KBM-7 (cell line): ENCODE measurements around the gene CXCL17.
"Not testable (repeated sequence)": the region's sequence is repeated elsewhere in the genome, so short reads cannot be mapped to it uniquely, and the experiment has no call there.

Experiments used
- DNase-seq: peaks from one replicate; pipeline ENCODE4 v3.0.0-alpha.2; 2015
- in situ Hi-C: fragments of 300-500 bp; cut with MboI; formaldehyde crosslinking; loops from 2 replicates; pipeline ENCODE4 v1.14.3; 2020; ENCODE audit warnings: low sequenced_read_pairs, low pct_unique_long_range_greater_than_20kb, mixed read lengths

The CXCL17 gene

GRCh38 chr19:42442833-42443232, at the start of gene CXCL17:
TSS of gene CXCL17 (minus strand) at chr19:42442946. CDS start at chr19:42442832, 114 bp downstream.
- in situ Hi-C loops, result no loop called here

GRCh38 chr19:42488783-42489521, 46.2 kb upstream of the CXCL17 start:
- DNase-seq, result no peak
- in situ Hi-C loops, result no loop called here

More at GRCh38 chr19:42442833-42443232, at the start of gene CXCL17:
- no peak for DNase-seq

- in situ Hi-C loops, result no loop called here
- no peak for DNase-seq
Measured at GRCh38 chr19:42487798-42488178, 45.0 kb upstream of the CXCL17 start.

- in situ Hi-C loops, result no loop called here
- no peak for DNase-seq
Measured at GRCh38 chr19:42487032-42487797, 44.5 kb upstream of the CXCL17 start.

GRCh38 chr19:42485036-42485435, 42.3 kb upstream of the CXCL17 start:
- in situ Hi-C loops, DNase-seq: not testable (repeated sequence)

GRCh38 chr19:42480335-42481095, 37.8 kb upstream of the CXCL17 start:
- no peak for DNase-seq
- in situ Hi-C loops, result no loop called here

- in situ Hi-C loops, result no loop called here
- DNase-seq, result no peak
Measured at GRCh38 chr19:42479736-42480135, 37.0 kb upstream of the CXCL17 start.

GRCh38 chr19:42478765-42479311, 36.1 kb upstream of the CXCL17 start:
- no peak for DNase-seq
- in situ Hi-C loops, result no loop called here

GRCh38 chr19:42477933-42478332, 35.2 kb upstream of the CXCL17 start:
- in situ Hi-C loops, result no loop called here
- no peak for DNase-seq

- no peak for DNase-seq
- in situ Hi-C loops, result no loop called here
Measured at GRCh38 chr19:42477117-42477516, 34.4 kb upstream of the CXCL17 start.

GRCh38 chr19:42475366-42475765, 32.6 kb upstream of the CXCL17 start:
- no peak for DNase-seq
- in situ Hi-C loops, result no loop called here

- no peak for DNase-seq
- in situ Hi-C loops, result no loop called here
Measured at GRCh38 chr19:42474743-42475142, 32.0 kb upstream of the CXCL17 start.

- in situ Hi-C loops, result no loop called here
- DNase-seq, result no peak
Measured at GRCh38 chr19:42473686-42474085, 30.9 kb upstream of the CXCL17 start.

GRCh38 chr19:42472402-42473147, 29.8 kb upstream of the CXCL17 start:
- no peak for DNase-seq
- in situ Hi-C loops, result no loop called here

- no peak for DNase-seq
- in situ Hi-C loops, result no loop called here
Measured at GRCh38 chr19:42471554-42472249, 29.0 kb upstream of the CXCL17 start.

- peak; percentile 12 for DNase-seq
Measured at GRCh38 chr19:42469311-42470235, 26.8 kb upstream of the CXCL17 start.

GRCh38 chr19:42468273-42468796, 25.6 kb upstream of the CXCL17 start:
- in situ Hi-C loops, result no loop called here
- DNase-seq, result no peak

More at GRCh38 chr19:42469311-42470235, 26.8 kb upstream of the CXCL17 start:
- in situ Hi-C loops, result no loop called here
